Ascending aorta (tissue), 2 donors: ENCODE measurements around the gene YPEL4. TPM values are rescaled to one million over a fixed set of nuclear protein-coding genes. Genes with fewer than 3 reads are reported as not detected.
A peak's percentile ranks its signal among the peaks of the same experiment; 100 is the strongest.

Experiments used
- DNase-seq, 2 donors: peaks; one replicate each; pipeline ENCODE4 v3.0.0-alpha.2; 2019; ENCODE audit warnings: low spot score in 2 of 2
- H3K27ac ChIP-seq, 2 donors: fragments of 200-600 bp; sonication (generic); one replicate each; pipeline ENCODE4 v1.5.1; 2016 to 2017; ENCODE audit warnings: mild to moderate bottlenecking in 1 of 2
- H3K27me3 ChIP-seq: fragments of 200-600 bp; sonication (generic); one replicate; pipeline ENCODE4 v1.5.1; 2017
- H3K36me3 ChIP-seq, 2 donors: fragments of 200-600 bp; sonication (generic); one replicate each; pipeline ENCODE4 v1.5.1; 2016
- H3K4me1 ChIP-seq, 2 donors: fragments of 200-600 bp; sonication (generic); one replicate each; pipeline ENCODE4 v1.5.1; 2016 to 2017; ENCODE audit warnings: mild to moderate bottlenecking in 1 of 2
- H3K4me3 ChIP-seq, 2 donors: fragments of 200-600 bp; sonication (generic); one replicate each; pipeline ENCODE4 v1.5.1; 2016 to 2017; ENCODE audit warnings: mild to moderate bottlenecking in 1 of 2
- H3K9me3 ChIP-seq, 2 donors: fragments of 200-600 bp; sonication (generic); one replicate each; pipeline ENCODE4 v1.5.1; 2016
- intact Hi-C: fragments of 100-400 bp; cut with DNase I; formaldehyde crosslinking; loops from one replicate; pipeline ENCODE4 v1.15.1; 2023
- total RNA-seq: library from RNA; depleted of rRNA; stranded (reverse); fragments of >200 nt; gene quantifications from one replicate; pipeline ENCODE4 v1.1.0, GENCODE V29; 2016
- TF ChIP-seq, protein P1 (sequence below), 3 experiments: fragments of 200-600 bp in 2 of 3; fragments of 450-650 bp in 1 of 3; sonication (generic) in 2 of 3; IDR thresholded peaks; one replicate each; pipeline ENCODE4 v1.5.1; 2016 to 2019; ENCODE audit warnings: antibody characterized with exemption in 3 of 3, mild to moderate bottlenecking in 1 of 3, moderate library complexity in 1 of 3

Gene YPEL4
- total RNA-seq, 1 donor from 2014 or later, result not detected

GRCh38 chr11:57614234-57614772 lies 35.4 kb downstream of the YPEL4 start:
- no peak for DNase-seq
- TF ChIP-seq, protein P1, sequence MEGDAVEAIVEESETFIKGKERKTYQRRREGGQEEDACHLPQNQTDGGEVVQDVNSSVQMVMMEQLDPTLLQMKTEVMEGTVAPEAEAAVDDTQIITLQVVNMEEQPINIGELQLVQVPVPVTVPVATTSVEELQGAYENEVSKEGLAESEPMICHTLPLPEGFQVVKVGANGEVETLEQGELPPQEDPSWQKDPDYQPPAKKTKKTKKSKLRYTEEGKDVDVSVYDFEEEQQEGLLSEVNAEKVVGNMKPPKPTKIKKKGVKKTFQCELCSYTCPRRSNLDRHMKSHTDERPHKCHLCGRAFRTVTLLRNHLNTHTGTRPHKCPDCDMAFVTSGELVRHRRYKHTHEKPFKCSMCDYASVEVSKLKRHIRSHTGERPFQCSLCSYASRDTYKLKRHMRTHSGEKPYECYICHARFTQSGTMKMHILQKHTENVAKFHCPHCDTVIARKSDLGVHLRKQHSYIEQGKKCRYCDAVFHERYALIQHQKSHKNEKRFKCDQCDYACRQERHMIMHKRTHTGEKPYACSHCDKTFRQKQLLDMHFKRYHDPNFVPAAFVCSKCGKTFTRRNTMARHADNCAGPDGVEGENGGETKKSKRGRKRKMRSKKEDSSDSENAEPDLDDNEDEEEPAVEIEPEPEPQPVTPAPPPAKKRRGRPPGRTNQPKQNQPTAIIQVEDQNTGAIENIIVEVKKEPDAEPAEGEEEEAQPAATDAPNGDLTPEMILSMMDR (IDR thresholded peaks at IDR 0.05), result no peak
- H3K9me3 ChIP-seq, result no peaks in the 10 kb centered on the region
- intact Hi-C loops, result no loop called here
- no peaks in the 10 kb centered on the region for H3K27me3 ChIP-seq
- no peak overlapping the region for H3K27ac ChIP-seq
- H3K4me1 ChIP-seq, result no peaks in the 10 kb centered on the region
- H3K4me3 ChIP-seq, result no peak overlapping the region
- peaks cover 56 to 81% of the 10 kb centered on the region in 2 donors for H3K36me3 ChIP-seq

GRCh38 chr11:57610170-57610569 lies 39.5 kb downstream of the YPEL4 start:
- Histone ChIP-seq H3K27me3 (no peaks in the 10 kb centered on the region), H3K27ac (no peak overlapping the region), H3K36me3 (peaks cover 75 to 95% of the 10 kb centered on the region in 2 donors), H3K4me1 (no peaks in the 10 kb centered on the region), H3K4me3 (no peak overlapping the region), H3K9me3 (no peaks in the 10 kb centered on the region)
- TF ChIP-seq, protein P1 (IDR thresholded peaks at IDR 0.05), result no peak
- intact Hi-C loops, result no loop called here
- DNase-seq, result no peak

DNA sequence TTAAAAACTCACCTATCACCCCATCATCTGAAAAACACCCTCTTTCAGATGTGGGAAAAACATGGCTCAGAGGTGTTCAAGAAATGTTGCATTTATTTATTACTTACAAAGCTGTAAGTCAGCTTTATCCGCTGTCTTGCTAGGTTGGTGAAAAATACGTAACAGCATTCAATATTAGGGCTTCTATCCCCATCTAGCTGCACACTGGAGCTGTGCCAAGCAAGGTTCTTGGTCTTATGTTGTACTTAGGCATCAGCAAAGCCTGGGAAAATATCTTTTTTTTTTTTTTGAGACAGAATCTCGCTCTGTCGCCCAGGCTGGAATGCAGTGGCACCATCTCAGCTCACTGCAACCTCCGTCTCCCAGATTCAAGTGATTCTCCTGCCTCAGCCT lies 44.7 kb downstream of the YPEL4 start:
- H3K4me1 ChIP-seq, result no peaks in the 10 kb centered on the region
- no peaks in the 10 kb centered on the region for H3K9me3 ChIP-seq
- H3K27me3 ChIP-seq, result no peaks in the 10 kb centered on the region
- TF ChIP-seq, protein P1 (IDR thresholded peaks at IDR 0.05), result no peak
- peaks cover 36 to 80% of the 10 kb centered on the region in 2 donors for H3K36me3 ChIP-seq
- no peak overlapping the region for H3K27ac ChIP-seq
- intact Hi-C loops, result no loop called here
- H3K4me3 ChIP-seq, result no peak overlapping the region
- no peak for DNase-seq

DNA sequence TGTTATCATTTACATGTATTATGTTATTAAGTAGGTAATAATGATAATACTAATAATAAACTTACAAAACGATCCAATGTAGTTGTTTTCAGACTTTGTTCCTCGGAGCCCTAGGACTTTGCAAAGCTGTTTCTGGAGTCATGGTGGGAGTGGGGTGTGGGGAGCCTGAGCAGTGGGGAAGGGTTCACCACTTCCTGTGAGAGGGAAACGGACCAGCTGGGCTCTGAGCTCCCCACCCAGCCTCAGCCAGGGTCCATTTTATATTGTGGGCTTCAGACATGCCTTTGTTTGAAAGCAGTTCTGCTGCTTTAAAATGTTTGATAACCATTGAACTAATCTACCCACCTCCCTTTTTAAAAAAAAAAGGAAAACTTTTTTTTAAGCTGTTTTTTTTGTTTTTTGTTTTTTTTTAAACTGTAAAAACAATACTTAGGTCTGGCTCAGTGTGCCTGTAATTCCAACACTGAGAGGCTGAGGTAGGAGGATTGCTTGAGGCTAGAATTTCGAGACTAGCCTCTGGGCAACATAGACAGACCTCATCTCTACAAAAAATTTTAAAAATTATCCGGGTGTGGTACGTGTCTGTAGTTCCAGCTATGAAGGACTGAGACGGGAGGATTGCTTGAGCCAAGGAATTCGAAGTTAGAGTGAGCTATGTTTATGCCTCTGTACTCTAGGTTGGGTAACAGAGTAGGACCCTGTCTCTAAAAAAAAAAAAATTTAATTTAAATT lies 45.2 kb downstream of the YPEL4 start:
- Histone ChIP-seq H3K9me3 (no peaks in the 10 kb centered on the region), H3K27ac (peak overlapping the region in 1 of 2 donors; percentile 40), H3K27me3 (no peaks in the 10 kb centered on the region), H3K4me3 (no peak overlapping the region), H3K4me1 (no peaks in the 10 kb centered on the region), H3K36me3 (peaks cover 36 to 76% of the 10 kb centered on the region in 2 donors)
- DNase-seq, result no peak
- TF ChIP-seq, protein P1 (IDR thresholded peaks at IDR 0.05), result no peak
- intact Hi-C loops, result no loop called here

DNA sequence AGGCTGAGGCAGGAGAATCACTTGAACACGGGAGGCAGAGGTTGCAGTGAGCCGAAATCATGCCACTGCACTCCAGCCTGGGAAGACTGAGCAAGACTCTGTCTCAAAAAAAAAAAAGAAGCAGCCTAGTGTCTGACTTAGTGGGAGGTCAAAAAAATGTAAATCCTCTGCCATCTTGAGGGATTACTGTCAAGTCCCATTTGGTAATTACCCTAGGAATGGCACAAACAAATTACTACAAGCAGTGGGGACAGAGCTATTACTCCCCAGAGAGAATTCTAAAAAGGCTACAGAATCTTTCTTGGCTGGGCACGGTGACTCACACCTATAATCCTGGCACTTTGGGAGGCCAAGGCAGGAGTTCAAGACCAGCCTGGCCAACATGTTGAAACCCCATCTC lies 48.4 kb downstream of the YPEL4 start:
- Histone ChIP-seq H3K4me3 (no peak overlapping the region), H3K9me3 (no peaks in the 10 kb centered on the region), H3K36me3 (peaks cover 16 to 47% of the 10 kb centered on the region in 2 donors), H3K4me1 (peaks cover 0 to 9% of the 10 kb centered on the region in 2 donors), H3K27ac (peak overlapping the region in 1 of 2 donors; percentile 18), H3K27me3 (no peaks in the 10 kb centered on the region)
- DNase-seq, result no peak
- intact Hi-C loops, result no loop called here
- TF ChIP-seq, protein P1 (IDR thresholded peaks at IDR 0.05), result no peak
